GM21619 (cell line): ENCODE measurements around the gene USP17L11.
"Not testable (repeated sequence)": the region's sequence is repeated elsewhere in the genome, so short reads cannot be mapped to it uniquely, and the experiment has no call there.

ENCODE experiments used
- ATAC-seq: cut with Tn5 transposase; IDR thresholded peaks from one replicate; pipeline ENCODE4 v1.9.1; 2021; ENCODE audit not compliant: unreplicated experiment

Gene USP17L11, protein sequence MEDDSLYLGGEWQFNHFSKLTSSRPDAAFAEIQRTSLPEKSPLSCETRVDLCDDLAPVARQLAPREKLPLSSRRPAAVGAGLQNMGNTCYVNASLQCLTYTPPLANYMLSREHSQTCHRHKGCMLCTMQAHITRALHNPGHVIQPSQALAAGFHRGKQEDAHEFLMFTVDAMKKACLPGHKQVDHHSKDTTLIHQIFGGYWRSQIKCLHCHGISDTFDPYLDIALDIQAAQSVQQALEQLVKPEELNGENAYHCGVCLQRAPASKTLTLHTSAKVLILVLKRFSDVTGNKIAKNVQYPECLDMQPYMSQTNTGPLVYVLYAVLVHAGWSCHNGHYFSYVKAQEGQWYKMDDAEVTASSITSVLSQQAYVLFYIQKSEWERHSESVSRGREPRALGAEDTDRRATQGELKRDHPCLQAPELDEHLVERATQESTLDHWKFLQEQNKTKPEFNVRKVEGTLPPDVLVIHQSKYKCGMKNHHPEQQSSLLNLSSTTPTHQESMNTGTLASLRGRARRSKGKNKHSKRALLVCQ

DNA sequence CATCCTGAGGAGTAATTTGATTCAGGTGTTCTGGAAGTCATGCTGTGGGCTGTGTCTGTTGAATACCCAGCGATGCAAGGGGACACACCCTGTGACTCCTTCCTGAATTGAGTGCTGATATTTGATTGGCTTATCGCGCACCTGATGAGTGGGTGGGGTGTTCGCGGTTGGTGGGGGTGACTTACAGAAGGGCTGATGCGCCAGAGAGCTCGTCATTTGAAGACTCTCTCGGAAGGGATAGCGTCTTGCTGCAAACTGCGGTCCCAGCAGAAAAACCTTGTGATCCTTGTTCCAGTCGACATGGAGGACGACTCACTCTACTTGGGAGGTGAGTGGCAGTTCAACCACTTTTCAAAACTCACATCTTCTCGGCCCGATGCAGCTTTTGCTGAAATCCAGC, at the start of gene USP17L11:
Gene USP17L11 (plus strand): TSS at position 301 of the 400 bp plus-strand sequence. CDS start 0 bp downstream, at position 301.
- not testable (repeated sequence) for ATAC-seq

DNA sequence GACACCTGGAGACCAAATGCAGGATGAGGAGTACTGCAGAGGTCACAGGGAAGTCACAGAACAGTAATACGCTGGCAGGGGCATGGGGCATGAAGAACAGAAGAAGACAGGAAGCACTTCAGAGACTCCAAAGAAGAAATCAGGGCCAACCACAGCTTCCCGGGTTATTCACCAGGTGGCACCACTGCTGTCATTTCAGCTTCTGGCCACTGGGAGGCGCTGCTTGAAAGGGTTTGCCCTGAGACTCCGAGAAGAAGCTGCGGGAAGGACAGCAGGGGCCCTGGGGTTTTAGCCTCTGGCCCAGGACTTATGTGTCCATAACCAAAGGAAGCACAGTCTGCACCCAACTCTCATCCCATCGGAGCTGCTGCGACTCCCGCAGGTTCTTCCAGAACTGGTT, 49.2 kb upstream of the USP17L11 start:
- ATAC-seq, result not testable (repeated sequence)

DNA sequence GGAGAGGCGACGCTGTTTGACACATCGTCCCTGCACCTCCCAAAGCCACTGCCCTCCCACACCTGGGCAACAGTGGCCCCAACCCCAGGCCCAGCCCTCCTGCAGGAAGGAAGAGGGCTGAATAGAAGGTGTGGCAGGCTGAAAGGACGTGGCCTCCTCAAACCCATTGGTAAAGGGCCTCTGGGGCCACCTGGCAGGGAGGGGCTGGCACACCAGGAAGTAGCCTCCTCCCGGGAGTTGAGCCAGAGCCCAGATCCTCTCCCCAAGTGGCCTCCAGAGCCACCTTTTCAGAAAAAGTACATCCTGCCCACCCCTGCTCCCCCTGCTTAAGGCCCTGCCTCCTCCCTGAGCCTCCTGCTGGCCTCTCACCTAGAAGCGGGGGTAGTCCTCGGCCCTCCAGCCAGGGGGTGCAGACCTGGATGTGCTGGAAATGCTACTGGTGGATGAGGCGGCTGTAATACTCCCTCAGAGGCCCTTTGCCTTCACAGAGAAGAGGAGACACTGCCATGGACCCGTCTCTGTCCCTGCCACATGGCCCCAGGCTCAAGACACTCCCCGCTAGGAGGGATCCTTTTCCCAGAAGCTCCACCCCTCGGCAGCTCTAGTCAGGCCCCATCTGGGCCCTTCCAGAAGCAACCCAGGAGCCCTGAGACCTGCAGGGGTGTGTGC, 45.3 kb upstream of the USP17L11 start, which contains the start of gene FAM90A26:
Gene FAM90A26 (plus strand): TSS at position 619 of the 669 bp plus-strand sequence. CDS start 2,764 bp downstream, outside the sequence.
- not testable (repeated sequence) for ATAC-seq

DNA sequence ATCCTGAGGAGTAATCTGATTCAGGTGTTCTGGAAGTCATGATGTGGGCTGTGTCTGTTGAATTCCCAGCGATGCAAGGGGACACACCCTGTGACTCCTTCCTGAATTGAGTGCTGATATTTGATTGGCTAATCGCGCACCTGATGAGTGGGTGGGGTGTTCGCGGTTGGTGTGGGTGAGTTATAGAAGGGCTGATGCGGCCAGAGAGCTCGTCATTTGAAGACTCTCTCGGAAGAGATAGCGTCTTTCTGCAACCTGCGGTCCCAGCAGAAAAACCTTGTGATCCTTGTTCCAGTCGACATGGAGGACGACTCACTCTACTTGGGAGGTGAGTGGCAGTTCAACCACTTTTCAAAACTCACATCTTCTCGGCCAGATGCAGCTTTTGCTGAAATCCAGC, 4.8 kb upstream of the USP17L11 start, which contains the start of gene USP17L10:
Gene USP17L10 (plus strand): TSS at position 301 of the 400 bp plus-strand sequence. CDS start 0 bp downstream, at position 301.
- not testable (repeated sequence) for ATAC-seq

DNA sequence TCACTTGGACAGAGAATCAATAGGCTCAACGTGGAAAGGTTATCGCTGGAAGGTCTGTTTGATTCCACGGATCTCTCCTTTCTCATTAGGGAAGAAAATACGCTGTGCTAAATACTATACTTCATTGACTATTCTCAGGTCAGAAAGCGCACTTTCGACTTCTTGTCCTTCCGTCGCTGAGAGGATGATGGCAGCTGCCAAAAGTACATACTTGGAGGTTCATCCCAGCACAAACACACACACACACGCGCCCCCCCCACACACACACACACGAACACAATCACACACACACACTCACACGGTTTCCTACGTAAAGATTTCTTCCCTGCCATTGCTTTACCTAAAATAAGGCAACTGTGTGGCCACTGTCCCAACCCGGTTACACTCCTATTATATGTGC, 504 bp upstream of the USP17L11 start:
- not testable (repeated sequence) for ATAC-seq

DNA sequence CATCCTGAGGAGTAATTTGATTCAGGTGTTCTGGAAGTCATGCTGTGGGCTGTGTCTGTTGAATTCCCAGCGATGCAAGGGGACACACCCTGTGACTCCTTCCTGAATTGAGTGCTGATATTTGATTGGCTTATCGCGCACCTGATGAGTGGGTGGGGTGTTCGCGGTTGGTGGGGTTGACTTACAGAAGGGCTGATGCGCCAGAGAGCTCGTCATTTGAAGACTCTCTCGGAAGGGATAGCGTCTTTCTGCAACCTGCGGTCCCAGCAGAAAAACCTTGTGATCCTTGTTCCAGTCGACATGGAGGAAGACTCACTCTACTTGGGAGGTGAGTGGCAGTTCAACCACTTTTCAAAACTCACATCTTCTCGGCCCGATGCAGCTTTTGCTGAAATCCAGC, 4.6 kb downstream of the USP17L11 start, which contains the start of gene USP17L12:
Gene USP17L12 (plus strand): TSS at position 301 of the 400 bp plus-strand sequence. CDS start 0 bp downstream, at position 301.
- not testable (repeated sequence) for ATAC-seq

DNA sequence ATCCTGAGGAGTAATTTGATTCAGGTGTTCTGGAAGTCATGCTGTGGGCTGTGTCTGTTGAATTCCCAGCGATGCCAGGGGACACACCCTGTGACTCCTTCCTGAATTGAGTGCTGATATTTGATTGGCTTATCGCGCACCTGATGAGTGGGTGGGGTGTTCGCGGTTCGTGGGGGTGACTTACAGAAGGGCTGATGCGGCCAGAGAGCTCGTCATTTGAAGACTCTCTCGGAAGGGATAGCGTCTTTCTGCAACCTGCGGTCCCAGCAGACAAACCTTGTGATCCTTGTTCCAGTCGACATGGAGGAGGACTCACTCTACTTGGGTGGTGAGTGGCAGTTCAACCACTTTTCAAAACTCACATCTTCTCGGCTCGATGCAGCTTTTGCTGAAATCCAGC, 9.4 kb downstream of the USP17L11 start, which contains the start of gene USP17L13:
Gene USP17L13 (plus strand): TSS at position 301 of the 400 bp plus-strand sequence. CDS start 0 bp downstream, at position 301.
- ATAC-seq, result not testable (repeated sequence)

DNA sequence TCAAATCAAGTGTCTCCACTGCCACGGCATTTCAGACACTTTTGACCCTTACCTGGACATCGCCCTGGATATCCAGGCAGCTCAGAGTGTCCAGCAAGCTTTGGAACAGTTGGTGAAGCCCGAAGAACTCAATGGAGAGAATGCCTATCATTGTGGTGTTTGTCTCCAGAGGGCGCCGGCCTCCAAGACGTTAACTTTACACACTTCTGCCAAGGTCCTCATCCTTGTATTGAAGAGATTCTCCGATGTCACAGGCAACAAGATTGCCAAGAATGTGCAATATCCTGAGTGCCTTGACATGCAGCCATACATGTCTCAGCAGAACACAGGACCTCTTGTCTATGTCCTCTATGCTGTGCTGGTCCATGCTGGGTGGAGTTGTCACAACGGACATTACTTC, 15.0 kb downstream of the USP17L11 start:
- ATAC-seq, result not testable (repeated sequence)

DNA sequence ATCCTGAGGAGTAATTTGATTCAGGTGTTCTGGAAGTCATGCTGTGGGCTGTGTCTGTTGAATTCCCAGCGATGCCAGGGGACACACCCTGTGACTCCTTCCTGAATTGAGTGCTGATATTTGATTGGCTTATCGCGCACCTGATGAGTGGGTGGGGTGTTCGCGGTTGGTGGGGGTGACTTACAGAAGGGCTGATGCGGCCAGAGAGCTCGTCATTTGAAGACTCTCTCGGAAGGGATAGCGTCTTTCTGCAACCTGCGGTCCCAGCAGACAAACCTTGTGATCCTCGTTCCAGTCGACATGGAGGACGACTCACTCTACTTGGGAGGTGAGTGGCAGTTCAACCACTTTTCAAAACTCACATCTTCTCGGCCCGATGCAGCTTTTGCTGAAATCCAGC, 18.9 kb downstream of the USP17L11 start, which contains the start of gene USP17L15:
Gene USP17L15 (plus strand): TSS at position 301 of the 400 bp plus-strand sequence. CDS start 0 bp downstream, at position 301.
- ATAC-seq, result not testable (repeated sequence)

DNA sequence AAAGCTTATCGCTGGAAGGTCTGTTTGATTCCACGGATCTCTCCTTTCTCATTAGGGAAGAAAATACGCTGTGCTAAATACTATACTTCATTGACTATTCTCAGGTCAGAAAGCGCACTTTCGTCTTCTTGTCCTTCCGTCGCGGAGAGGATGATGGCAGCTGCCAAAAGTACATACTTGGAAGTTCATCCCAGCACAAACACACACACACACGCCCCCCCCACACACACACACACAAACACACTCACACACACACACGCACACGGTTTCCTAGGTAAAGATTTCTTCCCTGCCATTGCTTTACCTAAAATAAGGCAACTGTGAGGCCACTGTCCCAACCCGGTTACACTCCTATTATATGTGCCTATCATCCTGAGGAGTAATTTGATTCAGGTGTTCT, 23.3 kb downstream of the USP17L11 start:
- not testable (repeated sequence) for ATAC-seq

DNA sequence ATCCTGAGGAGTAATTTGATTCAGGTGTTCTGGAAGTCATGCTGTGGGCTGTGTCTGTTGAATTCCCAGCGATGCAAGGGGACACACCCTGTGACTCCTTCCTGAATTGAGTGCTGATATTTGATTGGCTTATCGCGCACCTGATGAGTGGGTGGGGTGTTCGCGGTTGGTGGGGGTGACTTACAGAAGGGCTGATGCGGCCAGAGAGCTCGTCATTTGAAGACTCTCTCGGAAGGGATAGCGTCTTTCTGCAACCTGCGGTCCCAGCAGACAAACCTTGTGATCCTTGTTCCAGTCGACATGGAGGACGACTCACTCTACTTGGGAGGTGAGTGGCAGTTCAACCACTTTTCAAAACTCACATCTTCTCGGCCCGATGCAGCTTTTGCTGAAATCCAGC, 28.4 kb downstream of the USP17L11 start, which contains the start of gene USP17L17:
Gene USP17L17 (plus strand): TSS at position 301 of the 400 bp plus-strand sequence. CDS start 0 bp downstream, at position 301.
- not testable (repeated sequence) for ATAC-seq

DNA sequence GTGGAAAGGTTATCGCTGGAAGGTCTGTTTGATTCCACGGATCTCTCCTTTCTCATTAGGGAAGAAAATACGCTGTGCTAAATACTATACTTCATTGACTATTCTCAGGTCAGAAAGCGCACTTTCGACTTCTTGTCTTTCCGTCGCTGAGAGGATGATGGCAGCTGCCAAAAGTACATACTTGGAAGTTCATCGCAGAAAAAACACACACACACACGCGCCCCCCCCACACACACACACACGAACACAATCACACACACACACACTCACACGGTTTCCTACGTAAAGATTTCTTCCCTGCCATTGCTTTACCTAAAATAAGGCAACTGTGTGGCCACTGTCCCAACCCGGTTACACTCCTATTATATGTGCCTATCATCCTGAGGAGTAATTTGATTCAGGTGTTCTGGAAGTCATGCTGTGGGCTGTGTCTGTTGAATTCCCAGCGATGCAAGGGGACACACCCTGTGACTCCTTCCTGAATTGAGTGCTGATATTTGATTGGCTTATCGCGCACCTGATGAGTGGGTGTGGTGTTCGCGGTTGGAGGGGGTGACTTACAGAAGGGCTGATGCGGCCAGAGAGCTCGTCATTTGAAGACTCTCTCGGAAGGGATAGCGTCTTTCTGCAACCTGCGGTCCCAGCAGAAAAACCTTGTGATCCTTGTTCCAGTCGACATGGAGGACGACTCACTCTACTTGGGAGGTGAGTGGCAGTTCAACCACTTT, 32.9 kb downstream of the USP17L11 start, which contains the start of gene USP17L18:
Gene USP17L18 (plus strand): TSS at position 678 of the 728 bp plus-strand sequence. CDS start 0 bp downstream, at position 678.
- ATAC-seq, result not testable (repeated sequence)

DNA sequence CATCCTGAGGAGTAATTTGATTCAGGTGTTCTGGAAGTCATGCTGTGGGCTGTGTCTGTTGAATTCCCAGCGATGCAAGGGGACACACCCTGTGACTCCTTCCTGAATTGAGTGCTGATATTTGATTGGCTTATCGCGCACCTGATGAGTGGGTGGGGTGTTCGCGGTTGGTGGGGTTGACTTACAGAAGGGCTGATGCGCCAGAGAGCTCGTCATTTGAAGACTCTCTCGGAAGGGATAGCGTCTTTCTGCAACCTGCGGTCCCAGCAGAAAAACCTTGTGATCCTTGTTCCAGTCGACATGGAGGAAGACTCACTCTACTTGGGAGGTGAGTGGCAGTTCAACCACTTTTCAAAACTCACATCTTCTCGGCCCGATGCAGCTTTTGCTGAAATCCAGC, 37.9 kb downstream of the USP17L11 start, which contains the start of gene USP17L19:
Gene USP17L19 (plus strand): TSS at position 301 of the 400 bp plus-strand sequence. CDS start 0 bp downstream, at position 301.
- not testable (repeated sequence) for ATAC-seq

DNA sequence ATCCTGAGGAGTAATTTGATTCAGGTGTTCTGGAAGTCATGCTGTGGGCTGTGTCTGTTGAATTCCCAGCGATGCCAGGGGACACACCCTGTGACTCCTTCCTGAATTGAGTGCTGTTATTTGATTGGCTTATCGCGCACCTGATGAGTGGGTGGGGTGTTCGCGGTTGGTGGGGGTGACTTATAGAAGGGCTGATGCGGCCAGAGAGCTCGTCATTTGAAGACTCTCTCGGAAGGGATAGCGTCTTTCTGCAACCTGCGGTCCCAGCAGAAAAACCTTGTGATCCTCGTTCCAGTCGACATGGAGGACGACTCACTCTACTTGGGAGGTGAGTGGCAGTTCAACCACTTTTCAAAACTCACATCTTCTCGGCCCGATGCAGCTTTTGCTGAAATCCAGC, 42.6 kb downstream of the USP17L11 start, which contains the start of gene USP17L20:
Gene USP17L20 (plus strand): TSS at position 301 of the 400 bp plus-strand sequence. CDS start 0 bp downstream, at position 301.
- not testable (repeated sequence) for ATAC-seq

DNA sequence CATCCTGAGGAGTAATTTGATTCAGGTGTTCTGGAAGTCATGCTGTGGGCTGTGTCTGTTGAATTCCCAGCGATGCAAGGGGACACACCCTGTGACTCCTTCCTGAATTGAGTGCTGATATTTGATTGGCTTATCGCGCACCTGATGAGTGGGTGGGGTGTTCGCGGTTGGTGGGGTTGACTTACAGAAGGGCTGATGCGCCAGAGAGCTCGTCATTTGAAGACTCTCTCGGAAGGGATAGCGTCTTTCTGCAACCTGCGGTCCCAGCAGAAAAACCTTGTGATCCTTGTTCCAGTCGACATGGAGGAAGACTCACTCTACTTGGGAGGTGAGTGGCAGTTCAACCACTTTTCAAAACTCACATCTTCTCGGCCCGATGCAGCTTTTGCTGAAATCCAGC, 47.4 kb downstream of the USP17L11 start, which contains the start of gene USP17L21:
Gene USP17L21 (plus strand): TSS at position 301 of the 400 bp plus-strand sequence. CDS start 0 bp downstream, at position 301.
- not testable (repeated sequence) for ATAC-seq
